IPS-18a (cell line): ENCODE measurements around the gene HDAC1.

ENCODE experiments used
- H3K27ac ChIP-seq: one replicate; pipeline ENCODE4 v1.5.1; 2013; ENCODE audit warnings: low read length
- H3K27me3 ChIP-seq: one replicate; pipeline ENCODE4 v1.6.1; 2013; ENCODE audit warnings: mild to moderate bottlenecking, low read length; ENCODE audit not compliant: control insufficient read depth, insufficient read depth
- H3K36me3 ChIP-seq: one replicate; pipeline ENCODE4 v1.6.1; 2013; ENCODE audit warnings: low read depth, low read length; ENCODE audit not compliant: control insufficient read depth
- H3K4me1 ChIP-seq: one replicate; pipeline ENCODE4 v1.6.1; 2013; ENCODE audit warnings: low read depth, low read length; ENCODE audit not compliant: control insufficient read depth
- H3K4me3 ChIP-seq: one replicate; pipeline ENCODE4 v1.5.1; 2013; ENCODE audit warnings: low read length
- H3K9ac ChIP-seq: one replicate; pipeline ENCODE4 v1.6.1; 2013; ENCODE audit warnings: mild to moderate bottlenecking, low read length, moderate library complexity
- H3K9me3 ChIP-seq: one replicate; pipeline ENCODE4 v1.6.1; 2013; ENCODE audit warnings: low read depth, low read length; ENCODE audit not compliant: control insufficient read depth

HDAC1 gene

DNA sequence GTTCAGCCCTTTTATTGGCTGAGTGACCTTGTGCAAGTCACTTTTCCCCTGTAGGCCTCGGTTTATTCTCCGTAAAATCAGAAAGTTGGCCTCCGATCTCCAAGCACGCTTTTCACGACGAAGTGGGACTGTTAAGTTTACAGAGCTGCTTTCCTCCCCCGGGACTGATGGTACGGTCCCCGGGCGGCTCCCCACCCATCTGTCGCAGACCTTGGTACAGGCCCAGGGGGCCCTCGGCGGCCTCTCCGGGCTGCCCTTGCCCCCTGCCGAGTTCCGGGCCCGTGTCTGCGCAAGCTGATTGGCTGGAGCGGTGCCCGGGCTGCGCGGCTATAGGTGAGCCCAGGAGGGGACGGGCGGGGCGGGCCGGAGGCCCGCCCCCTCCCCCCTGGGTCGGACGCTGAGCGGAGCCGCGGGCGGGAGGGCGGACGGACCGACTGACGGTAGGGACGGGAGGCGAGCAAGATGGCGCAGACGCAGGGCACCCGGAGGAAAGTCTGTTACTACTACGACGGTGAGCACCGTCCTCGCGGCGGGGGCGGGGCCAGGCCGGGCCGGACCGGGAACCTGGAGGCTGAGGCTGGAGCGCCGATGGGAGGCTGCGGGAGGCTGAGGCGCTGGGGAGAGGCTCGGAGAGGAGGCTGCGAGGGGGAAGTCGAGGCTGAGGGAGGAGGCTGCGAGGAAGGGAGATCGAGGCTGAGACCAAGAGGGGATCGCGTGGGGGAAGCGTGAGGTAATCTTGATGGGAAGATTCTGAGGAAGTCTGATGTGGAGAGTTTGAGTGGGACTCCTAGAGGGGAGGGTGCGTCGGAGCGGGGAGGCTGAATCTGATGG is at the start of gene HDAC1:
Gene HDAC1 (plus strand): TSS at position 376 of the 831 bp plus-strand sequence. CDS start 87 bp downstream, at position 463.
- Histone ChIP-seq H3K9me3 (no peaks in the 10 kb centered on the region), H3K4me3 (peak within 1 kb of the TSS; percentile 78), H3K27ac (no peak within 1 kb of the TSS), H3K9ac (peak within 1 kb of the TSS; percentile 68), H3K27me3 (no peaks in the 10 kb centered on the region), H3K36me3 (no peaks in the 10 kb centered on the region), H3K4me1 (peaks cover 6% of the 10 kb centered on the region)

DNA sequence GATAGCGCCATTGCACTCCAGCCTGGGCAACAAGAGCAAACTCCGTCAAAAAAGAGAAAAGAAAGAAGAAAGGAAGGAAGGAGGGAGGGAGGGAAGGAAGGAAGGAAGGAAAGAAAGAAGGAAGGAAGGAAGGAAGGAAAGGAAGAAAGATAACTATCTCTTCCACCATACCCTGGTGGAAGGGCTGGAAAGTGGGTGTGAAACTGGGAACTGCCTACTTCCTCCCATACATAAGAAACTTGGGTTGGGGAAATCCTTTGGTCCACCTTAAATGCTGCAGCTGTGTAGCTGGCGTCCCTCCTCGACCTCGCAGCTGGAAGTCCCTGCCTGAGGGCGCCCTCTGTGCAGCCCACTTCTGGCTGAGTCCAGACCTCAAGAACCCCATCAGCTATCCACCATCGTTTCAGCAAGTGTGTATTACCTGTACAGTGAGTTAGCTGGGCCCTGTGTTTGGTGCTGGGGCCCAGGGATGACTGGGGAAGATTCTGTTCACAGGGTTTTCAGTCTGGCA is 49.5 kb upstream of the HDAC1 start:
- no peaks in the 10 kb centered on the region for H3K36me3 ChIP-seq
- H3K4me1 ChIP-seq, result peaks cover 9% of the 10 kb centered on the region
- H3K4me3 ChIP-seq, result no peak overlapping the region
- no peaks in the 10 kb centered on the region for H3K27me3 ChIP-seq
- H3K9me3 ChIP-seq, result no peaks in the 10 kb centered on the region
- H3K27ac ChIP-seq, result no peak overlapping the region
- H3K9ac ChIP-seq, result no peak overlapping the region

DNA sequence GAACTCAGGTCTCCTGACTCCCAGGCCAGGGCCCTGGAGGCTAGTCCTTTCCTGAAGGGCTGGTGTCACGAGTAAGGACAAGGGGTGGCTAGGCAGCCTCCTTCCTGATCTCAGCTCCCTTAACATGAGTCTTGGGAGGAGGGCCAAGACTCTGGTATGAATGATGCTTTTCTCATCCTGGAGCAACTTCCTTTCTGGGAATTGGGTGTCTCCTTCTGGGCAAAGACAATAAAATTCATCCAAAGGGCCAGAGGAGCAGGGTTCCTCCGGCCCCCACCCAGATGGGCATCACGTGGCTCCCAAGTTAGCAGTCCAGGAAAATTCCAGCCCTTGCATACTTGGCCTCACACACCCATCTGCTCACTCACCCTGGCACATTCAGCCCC is 45.0 kb upstream of the HDAC1 start, which contains the start of gene FAM167B:
Gene FAM167B (plus strand): TSS at position 335 of the 386 bp plus-strand sequence. CDS start 200 bp downstream, outside the sequence.
- Histone ChIP-seq H3K9ac (no peak within 1 kb of the TSS), H3K4me1 (peaks cover 3% of the 10 kb centered on the region), H3K27me3 (no peaks in the 10 kb centered on the region), H3K27ac (no peak within 1 kb of the TSS), H3K36me3 (no peaks in the 10 kb centered on the region), H3K9me3 (no peaks in the 10 kb centered on the region), H3K4me3 (no peak within 1 kb of the TSS)

DNA sequence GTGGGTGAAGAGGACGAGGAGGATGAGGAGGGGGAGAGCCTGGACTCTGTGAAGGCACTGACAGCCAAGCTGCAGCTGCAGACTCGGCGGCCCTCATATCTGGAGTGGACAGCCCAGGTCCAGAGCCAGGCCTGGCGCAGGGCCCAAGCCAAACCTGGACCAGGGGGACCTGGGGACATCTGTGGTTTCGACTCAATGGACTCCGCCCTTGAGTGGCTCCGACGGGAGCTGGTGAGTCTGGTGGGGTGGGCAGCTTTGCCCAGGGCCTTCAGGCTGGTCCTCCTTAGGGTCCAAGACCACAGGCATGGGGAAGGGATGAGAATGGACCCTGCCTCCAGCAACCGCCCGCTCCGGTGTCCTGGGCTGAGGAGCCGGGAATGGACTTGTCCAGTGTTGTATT is 44.4 kb upstream of the HDAC1 start:
- peaks cover 3% of the 10 kb centered on the region for H3K4me1 ChIP-seq
- no peak overlapping the region for H3K27ac ChIP-seq
- no peaks in the 10 kb centered on the region for H3K36me3 ChIP-seq
- H3K27me3 ChIP-seq, result no peaks in the 10 kb centered on the region
- H3K4me3 ChIP-seq, result no peak overlapping the region
- no peak overlapping the region for H3K9ac ChIP-seq
- no peaks in the 10 kb centered on the region for H3K9me3 ChIP-seq

DNA sequence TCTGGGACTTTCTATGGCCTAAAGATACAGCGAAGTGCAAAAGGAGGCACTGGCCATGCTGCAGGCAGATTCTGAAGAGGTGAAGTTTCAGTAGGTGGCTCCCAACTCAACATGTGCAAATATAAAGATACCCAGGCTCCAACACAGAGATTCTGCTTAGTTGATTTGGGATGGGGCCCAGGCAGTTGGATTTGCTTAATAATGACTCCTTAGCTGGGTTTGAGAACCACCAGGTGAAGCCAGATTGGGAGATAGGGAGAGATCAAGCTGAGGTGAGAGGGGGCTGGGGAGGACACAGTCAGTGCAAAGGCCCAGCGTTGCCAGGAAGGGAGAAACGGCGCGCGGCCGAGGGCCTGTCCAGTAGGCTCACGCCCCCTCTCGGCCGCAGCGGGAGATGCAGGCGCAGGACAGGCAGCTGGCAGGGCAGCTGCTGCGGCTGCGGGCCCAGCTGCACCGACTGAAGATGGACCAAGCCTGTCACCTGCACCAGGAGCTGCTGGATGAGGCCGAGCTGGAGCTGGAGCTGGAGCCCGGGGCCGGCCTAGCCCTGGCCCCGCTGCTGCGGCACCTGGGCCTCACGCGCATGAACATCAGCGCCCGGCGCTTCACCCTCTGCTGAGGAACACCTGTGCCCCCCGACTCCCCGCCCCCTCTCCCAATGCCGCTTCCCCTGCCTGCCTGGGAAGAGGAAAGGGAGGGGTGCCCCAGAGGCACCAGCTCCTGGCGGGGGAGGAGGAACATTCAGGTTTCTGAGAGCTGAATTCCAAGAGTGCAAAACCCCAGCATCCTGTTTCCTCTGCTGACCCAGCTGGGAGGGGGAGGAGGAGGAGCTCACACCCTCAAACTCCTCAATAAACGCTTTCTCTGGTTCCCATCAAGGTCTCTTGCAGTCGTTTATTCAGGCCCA is 43.6 kb upstream of the HDAC1 start:
- H3K4me3 ChIP-seq, result peak overlapping the region; percentile 49
- H3K9me3 ChIP-seq, result no peaks in the 10 kb centered on the region
- H3K9ac ChIP-seq, result no peak overlapping the region
- H3K36me3 ChIP-seq, result no peaks in the 10 kb centered on the region
- H3K4me1 ChIP-seq, result no peaks in the 10 kb centered on the region
- no peak overlapping the region for H3K27ac ChIP-seq
- H3K27me3 ChIP-seq, result no peaks in the 10 kb centered on the region

DNA sequence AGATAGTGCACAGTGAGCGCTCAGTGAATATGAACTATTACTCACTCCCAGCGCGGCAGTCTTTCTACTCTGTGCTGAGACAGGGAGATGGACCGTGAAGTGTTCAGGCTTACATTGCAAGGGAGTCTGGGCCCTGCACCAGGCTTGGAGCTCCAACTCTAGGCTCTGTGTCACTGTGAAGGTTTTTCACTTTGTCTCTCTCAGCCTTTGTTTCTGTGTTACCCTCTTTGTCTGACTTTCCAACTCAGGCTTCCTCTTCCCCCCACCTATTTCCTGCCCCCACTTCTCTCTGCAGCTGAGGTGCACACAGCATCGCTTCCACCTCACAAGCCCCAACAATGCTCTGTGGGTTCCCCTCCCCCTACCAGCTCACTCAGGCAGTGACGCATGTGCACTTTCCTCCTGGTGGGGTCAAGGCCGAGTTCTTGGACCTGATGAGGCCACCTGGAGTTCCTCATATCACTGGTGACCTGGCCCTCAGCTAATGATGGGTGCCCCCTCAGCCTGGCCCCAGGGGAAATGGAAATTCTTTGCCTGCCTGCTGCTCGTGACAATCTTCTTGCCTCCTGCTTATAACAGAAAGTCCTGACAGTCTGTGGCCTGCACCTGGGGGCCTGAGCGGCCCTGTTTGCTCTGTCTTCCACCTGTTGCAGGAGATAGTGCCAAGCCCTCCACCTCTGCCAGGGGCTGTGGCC is 41.9 kb upstream of the HDAC1 start:
- Histone ChIP-seq H3K27ac (no peak overlapping the region), H3K4me1 (no peaks in the 10 kb centered on the region)

DNA sequence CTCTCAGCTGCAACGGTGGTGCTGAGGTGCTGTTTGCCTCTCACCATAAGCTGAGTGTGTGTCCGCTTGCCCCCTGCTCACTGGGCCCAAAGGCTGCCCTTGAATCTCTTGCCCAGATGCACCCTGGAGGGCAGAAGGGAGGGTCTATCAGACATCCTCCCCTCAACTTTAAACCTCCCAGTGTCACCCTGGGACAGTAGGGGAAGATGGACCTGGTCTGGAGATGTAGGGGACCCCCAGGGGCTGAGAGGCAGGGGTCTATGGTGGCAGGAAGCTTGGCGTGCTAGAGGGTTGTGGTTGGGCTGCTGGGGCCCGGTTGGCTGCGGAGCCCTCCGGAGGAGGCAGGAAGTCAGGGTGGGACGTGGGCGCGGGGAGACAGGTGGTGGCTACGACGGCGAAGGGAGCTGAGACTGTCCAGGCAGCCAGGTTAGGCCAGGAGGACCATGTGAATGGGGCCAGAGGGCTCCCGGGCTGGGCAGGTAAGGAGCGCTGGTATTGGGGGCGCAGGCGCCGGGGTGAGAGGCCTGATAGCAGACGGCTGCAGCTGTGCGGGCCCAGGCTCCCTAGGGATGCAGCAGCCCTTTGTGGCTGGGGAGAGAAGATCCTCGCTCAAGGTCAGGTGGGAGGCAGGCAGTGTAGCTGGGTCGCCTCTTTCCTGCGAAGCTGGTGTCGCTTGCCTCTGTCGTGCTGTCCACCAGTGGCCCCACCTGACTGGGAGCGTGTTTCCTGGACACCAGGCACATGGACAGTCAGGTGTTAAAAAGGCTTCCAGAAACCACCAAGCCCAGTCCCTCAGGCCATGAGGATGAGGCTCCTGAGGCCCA is 40.8 kb upstream of the HDAC1 start, which contains the start of gene LCK:
Gene LCK (plus strand): TSS at position 373 of the 824 bp plus-strand sequence. CDS start 23,065 bp downstream, outside the sequence.
- no peaks in the 10 kb centered on the region for H3K36me3 ChIP-seq
- H3K4me3 ChIP-seq, result no peak within 1 kb of the TSS
- H3K9me3 ChIP-seq, result no peaks in the 10 kb centered on the region
- no peaks in the 10 kb centered on the region for H3K4me1 ChIP-seq
- H3K9ac ChIP-seq, result no peak within 1 kb of the TSS
- H3K27ac ChIP-seq, result no peak within 1 kb of the TSS
- H3K27me3 ChIP-seq, result no peaks in the 10 kb centered on the region

More for the DNA sequence above, 41.9 kb upstream of the HDAC1 start:
- Histone ChIP-seq H3K27me3 (no peaks in the 10 kb centered on the region), H3K9ac (no peak overlapping the region), H3K9me3 (no peaks in the 10 kb centered on the region), H3K36me3 (no peaks in the 10 kb centered on the region), H3K4me3 (no peak overlapping the region)

DNA sequence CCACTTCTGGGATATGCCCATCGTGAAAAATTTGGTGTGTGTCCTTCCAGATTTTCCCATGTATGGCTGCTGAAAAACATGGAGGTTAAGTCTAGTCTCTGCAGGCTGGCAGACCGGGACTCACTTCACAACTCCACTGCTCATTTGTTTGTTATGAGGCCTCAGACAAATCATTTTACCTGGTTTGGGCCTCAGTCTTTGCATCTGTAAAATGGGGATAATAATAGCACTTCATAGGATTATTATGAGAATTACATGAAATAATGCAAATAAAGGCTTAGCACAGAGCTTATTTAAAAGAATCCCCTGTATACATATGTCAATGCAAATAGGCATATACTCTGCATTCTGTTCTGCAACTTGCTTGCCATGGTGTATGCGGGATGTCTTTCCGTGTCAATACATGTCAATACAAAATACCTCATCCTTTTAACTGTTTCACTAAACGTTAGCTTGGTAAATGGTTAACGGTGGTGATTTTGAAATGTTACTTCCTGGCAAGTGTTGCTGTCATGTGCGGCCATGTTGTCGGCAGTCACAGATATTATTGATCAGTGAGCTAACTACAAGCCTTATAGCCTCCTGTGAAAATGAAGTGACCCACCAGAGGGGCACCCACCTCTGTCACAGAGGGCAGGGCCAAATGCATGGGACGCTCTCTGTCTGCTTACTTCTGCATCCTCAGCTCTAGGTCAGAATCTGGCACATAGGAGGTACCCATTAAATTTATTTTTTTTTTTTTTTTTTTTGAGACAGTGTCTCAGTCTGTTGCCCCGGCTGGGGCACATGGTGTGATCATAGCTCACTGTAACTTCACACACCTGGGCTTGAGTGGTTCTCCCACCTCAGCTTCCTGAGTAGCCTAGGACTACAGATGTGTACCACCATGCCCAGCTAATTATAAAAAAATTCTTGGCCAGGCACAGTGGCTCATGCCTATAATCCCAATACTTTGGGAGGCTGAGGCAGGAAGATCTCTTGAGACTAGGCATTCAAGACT is 36.5 kb upstream of the HDAC1 start:
- Histone ChIP-seq H3K4me1 (no peaks in the 10 kb centered on the region), H3K27ac (no peak overlapping the region), H3K27me3 (no peaks in the 10 kb centered on the region), H3K36me3 (no peaks in the 10 kb centered on the region), H3K9me3 (no peaks in the 10 kb centered on the region), H3K4me3 (no peak overlapping the region), H3K9ac (no peak overlapping the region)

DNA sequence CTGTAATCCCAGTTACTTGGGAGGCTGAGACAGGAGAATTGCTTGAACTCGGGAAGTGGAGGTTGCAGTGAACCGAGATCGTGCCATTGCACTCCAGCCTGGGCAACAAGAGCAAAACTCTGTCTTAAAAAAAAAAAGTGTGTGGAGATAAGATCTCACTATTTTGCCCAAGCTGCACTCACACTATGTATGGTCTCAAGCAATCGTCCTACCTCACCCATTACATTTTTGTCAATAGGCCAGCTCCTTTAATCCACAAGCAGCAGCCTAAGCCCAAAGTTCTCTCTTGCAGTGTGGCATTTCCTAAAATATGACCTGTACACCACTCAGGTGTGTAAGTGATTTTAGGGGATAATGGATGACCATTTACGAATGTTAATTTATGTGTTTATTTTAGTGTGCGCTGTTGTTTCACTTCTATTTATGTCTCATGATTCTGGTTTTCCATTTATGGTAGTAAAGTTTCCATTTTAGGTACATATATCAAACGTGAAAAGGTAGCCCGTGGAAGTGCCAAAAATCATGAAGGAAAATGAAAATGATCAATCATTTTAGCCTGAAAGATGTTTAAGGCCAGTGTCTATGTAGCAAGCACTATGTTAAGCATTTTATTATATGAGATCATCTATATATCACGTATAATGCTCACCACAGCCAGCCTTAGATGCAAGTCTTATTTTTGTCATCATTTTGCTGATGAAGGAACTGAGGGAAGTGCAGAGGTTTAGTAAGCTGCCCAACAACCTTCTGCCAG is 35.2 kb upstream of the HDAC1 start:
- Histone ChIP-seq H3K4me3 (no peak overlapping the region), H3K36me3 (no peaks in the 10 kb centered on the region), H3K4me1 (no peaks in the 10 kb centered on the region), H3K9ac (no peak overlapping the region), H3K27ac (no peak overlapping the region), H3K27me3 (no peaks in the 10 kb centered on the region), H3K9me3 (no peaks in the 10 kb centered on the region)
